Measurements from ENCODE around the gene BMP8B. TPM values are rescaled to one million over a fixed set of nuclear protein-coding genes. Genes with fewer than 3 reads are reported as not detected.
"Not testable (repeated sequence)": the region's sequence is repeated elsewhere in the genome, so short reads cannot be mapped to it uniquely, and the experiment has no call there.

Gene BMP8B
- total RNA-seq, 1 experiment from 2014 or later = not detected

DNA sequence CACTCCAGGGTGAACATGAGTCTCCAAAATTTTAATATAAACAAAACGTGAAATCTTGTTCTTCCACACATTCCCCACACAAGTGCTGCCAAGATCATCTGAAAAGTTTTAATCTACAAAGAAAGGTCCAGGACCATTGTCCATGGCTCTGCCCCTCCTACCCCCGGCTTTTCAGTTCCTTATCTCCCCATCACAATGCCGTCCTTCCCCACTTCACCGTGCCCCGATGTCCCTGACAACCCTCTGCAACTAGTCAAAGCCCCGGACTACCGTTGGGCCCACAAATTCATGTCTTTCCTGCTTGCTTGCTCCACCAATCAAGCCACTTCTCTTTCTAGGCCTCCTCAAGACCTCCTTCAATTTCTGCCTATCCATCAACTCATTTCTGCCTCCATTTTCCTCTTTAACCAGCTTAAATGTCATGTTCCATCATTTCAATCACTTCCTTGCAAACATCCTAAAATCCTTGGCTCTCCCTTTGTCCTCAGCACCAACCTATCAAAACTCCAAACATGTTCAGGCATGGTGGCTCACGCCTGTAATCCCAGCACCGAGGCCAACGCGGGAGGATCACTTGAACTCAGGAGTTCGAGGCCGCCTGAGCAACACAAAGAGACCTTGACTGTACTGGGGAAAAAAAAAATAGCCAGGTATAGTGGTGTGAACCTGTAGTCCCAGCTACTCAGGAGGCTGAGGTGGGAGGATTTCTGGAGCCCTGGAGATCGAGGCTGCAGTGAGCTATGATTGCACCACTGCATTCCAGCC is 14.0 kb upstream of the BMP8B start:
- no peak overlapping the region for H3K4me3 ChIP-seq (ENCODE audit: low read length)
- no peak overlapping the region for H3K4me2 ChIP-seq (ENCODE audit: low read depth, low read length, poor library complexity, severe bottlenecking)
- H3K4me1 ChIP-seq (ENCODE audit: low read length) = peaks cover 11% of the 10 kb centered on the region
- H3K9ac ChIP-seq (ENCODE audit: low read length) = no peak overlapping the region
- H3K27me3 ChIP-seq (ENCODE audit: low read length) = no peaks in the 10 kb centered on the region
- H3K79me2 ChIP-seq (ENCODE audit: low read length) = no peaks in the 10 kb centered on the region
- H3K9me2 ChIP-seq (replicated peaks; ENCODE audit: insufficient read depth, low read length) = no peaks in the 10 kb centered on the region
- DNase-seq = no peak
- H4K20me1 ChIP-seq (ENCODE audit: insufficient read depth, low read depth, low read length) = no peaks in the 10 kb centered on the region
- H3K27ac ChIP-seq (ENCODE audit: low read length) = no peak overlapping the region
- H3K36me3 ChIP-seq (ENCODE audit: insufficient read depth, low read length) = no peaks in the 10 kb centered on the region
- H2AFZ ChIP-seq (ENCODE audit: low read length) = no peak overlapping the region
- H3K9me3 ChIP-seq (ENCODE audit: low read length) = no peaks in the 10 kb centered on the region

DNA sequence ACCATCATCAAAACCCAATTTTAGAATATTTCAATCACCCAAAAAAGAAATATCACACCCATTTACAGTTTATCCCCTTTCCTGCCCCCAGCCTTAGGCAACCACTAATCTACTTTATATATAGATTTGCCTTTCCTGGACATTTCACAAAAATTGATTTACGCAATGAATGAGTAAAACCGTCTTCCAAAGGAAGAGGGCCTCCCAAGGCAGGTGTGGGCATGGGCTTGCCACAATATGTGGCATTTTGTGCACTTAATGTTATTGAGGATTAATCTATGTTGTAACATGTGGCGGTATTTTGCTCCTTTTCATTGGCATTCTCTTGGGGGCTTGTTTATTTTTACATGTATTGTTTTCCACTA is 11.8 kb upstream of the BMP8B start:
- H3K36me3 ChIP-seq (ENCODE audit: insufficient read depth, low read length) = no peaks in the 10 kb centered on the region
- no peak overlapping the region for H3K9ac ChIP-seq (ENCODE audit: low read length)
- no peaks in the 10 kb centered on the region for H3K27me3 ChIP-seq (ENCODE audit: low read length)
- H2AFZ ChIP-seq (ENCODE audit: low read length) = no peak overlapping the region
- H3K27ac ChIP-seq (ENCODE audit: low read length) = no peak overlapping the region
- no peak overlapping the region for H3K4me3 ChIP-seq (ENCODE audit: low read length)
- no peaks in the 10 kb centered on the region for H4K20me1 ChIP-seq (ENCODE audit: insufficient read depth, low read depth, low read length)
- no peaks in the 10 kb centered on the region for H3K9me2 ChIP-seq (replicated peaks; ENCODE audit: insufficient read depth, low read length)
- no peaks in the 10 kb centered on the region for H3K9me3 ChIP-seq (ENCODE audit: low read length)
- no peaks in the 10 kb centered on the region for H3K79me2 ChIP-seq (ENCODE audit: low read length)
- H3K4me2 ChIP-seq (ENCODE audit: low read depth, low read length, poor library complexity, severe bottlenecking) = no peak overlapping the region
- peaks cover 11% of the 10 kb centered on the region for H3K4me1 ChIP-seq (ENCODE audit: low read length)
- no peak for DNase-seq

DNA sequence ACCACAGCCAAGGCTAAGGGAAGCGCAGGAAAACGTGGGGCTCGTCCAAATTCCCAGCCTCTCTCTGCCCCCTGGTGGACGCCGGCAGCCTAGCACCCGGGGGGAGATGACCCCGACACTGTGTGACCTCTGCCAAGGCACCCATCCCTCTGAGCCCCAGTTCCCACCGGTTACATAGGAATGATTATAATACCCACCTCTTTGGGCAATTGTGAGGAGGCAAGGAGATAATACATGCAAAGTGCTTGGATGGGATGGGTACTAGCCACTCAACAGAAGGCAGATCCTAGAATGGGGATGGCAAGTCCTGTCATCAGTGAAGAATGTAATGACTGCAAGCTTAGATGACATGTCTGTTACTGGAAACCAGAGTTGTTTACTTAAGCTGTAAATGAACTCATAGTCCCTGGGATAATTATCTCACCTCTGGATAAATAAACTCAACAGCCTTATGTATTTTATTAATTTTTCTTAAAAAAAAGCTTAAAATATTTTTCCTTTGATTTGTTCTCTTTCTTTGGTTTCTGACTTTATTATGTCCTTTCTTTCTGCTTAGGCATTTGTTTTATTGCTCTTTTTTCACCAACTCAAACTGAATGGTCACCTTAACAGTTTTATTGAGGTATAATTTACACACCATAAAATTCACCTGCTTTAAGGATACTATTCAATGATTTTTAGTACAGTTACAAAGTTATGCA is 11.3 kb upstream of the BMP8B start:
- Histone ChIP-seq H2AFZ (ENCODE audit: low read length) (peak overlapping the region; percentile 98; the same call in 1 of the 2 replicates), H3K9ac (ENCODE audit: low read length) (peak overlapping the region; percentile 38; the same call in 1 of the 2 replicates), H3K4me3 (ENCODE audit: low read length) (peak overlapping the region; percentile 44; the same call in 1 of the 2 replicates), H3K4me1 (ENCODE audit: low read length) (peaks cover 11% of the 10 kb centered on the region), H3K9me3 (ENCODE audit: low read length) (no peaks in the 10 kb centered on the region), H3K27ac (ENCODE audit: low read length) (no peak overlapping the region), H4K20me1 (ENCODE audit: insufficient read depth, low read depth, low read length) (no peaks in the 10 kb centered on the region), H3K36me3 (ENCODE audit: insufficient read depth, low read length) (no peaks in the 10 kb centered on the region), H3K9me2 (replicated peaks; ENCODE audit: insufficient read depth, low read length) (no peaks in the 10 kb centered on the region), H3K27me3 (ENCODE audit: low read length) (no peaks in the 10 kb centered on the region), H3K4me2 (ENCODE audit: low read depth, low read length, poor library complexity, severe bottlenecking) (peak overlapping the region; percentile 62), H3K79me2 (ENCODE audit: low read length) (no peaks in the 10 kb centered on the region)
- peak; percentile 77 for DNase-seq

DNA sequence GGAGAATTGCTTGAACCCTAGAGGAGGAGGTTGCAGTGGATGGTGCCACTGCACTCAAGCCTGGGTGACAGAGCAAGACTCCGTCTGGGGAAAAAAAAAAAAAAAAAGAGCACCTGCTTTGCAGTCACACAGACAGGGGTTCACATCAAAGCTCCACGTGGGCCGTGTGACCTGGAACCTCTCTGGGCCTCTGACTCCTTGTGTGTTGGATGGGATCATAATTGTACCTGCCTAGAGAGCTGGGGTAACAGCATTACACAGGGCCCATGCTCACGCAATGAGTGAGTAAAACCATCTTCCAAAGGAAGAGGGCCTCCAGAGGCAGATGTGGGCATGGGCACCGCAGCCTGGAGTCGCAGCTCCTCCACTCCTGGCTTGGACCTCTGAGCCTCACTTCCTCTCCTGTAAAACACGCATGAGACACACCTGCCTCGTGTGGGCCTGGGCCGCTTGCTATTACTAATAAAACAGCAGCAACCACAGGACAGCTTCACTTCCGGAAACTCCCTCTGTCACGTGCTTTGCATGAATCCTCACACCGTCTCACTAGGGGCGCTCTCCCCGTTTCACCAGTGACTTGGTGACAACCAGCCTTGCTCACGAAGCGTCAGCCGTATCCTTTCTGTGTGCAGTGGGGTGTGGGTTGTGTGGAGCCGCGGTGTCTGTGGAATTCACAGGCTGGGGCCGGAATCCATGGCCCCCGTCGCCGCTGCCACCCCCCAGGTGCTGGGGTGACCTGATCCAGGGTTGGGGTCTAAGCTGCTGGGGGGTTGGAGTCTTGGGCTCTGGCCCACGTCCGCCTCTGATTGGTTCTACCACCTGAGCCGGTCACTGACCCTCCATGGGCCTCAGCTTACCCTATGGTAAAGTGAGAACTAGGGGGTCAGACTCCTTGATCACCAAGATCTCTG is 10.4 kb upstream of the BMP8B start:
- Histone ChIP-seq H2AFZ (ENCODE audit: low read length) (peak overlapping the region; percentile 98), H3K4me1 (ENCODE audit: low read length) (peaks cover 11% of the 10 kb centered on the region), H3K9ac (ENCODE audit: low read length) (peak overlapping the region; percentile 45; the same call in 1 of the 2 replicates), H3K4me2 (ENCODE audit: low read depth, low read length, poor library complexity, severe bottlenecking) (peak overlapping the region; percentile 62), H3K4me3 (ENCODE audit: low read length) (peak overlapping the region; percentile 44; the same call in 1 of the 2 replicates)
- H3K9me2 ChIP-seq (replicated peaks; ENCODE audit: insufficient read depth, low read length); H3K9me3 ChIP-seq (ENCODE audit: low read length); H3K79me2 ChIP-seq (ENCODE audit: low read length); H3K27me3 ChIP-seq (ENCODE audit: low read length); H3K27ac ChIP-seq (ENCODE audit: low read length); H4K20me1 ChIP-seq (ENCODE audit: insufficient read depth, low read depth, low read length); H3K36me3 ChIP-seq (ENCODE audit: insufficient read depth, low read length): not testable (repeated sequence)
- DNase-seq = peak; percentile 97

DNA sequence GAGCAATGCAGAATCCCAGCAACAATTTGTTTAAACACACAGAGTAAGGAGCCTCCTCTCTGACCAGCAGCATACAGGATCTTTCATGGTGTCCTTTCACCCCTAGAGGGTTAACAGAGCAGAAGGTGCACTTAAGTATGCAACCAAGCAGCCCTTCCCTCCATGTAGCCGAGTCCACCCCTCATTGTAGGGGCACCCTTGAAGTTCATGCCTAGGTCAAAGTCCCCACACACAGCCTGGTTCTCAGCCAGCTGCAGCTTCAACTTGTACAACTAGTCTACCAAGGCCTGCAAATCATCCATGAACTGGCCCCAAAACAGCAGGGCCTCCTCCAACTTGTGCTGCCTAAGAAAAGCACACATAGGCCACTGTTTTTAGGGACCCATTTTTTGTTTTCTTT is 7.0 kb upstream of the BMP8B start:
- no peaks in the 10 kb centered on the region for H3K9me2 ChIP-seq (replicated peaks; ENCODE audit: insufficient read depth, low read length)
- H2AFZ ChIP-seq (ENCODE audit: low read length) = no peak overlapping the region
- H3K27ac ChIP-seq (ENCODE audit: low read length) = no peak overlapping the region
- no peak overlapping the region for H3K9ac ChIP-seq (ENCODE audit: low read length)
- H3K27me3 ChIP-seq (ENCODE audit: low read length) = no peaks in the 10 kb centered on the region
- H3K4me1 ChIP-seq (ENCODE audit: low read length) = peaks cover 11% of the 10 kb centered on the region
- no peaks in the 10 kb centered on the region for H3K36me3 ChIP-seq (ENCODE audit: insufficient read depth, low read length)
- H3K79me2 ChIP-seq (ENCODE audit: low read length) = no peaks in the 10 kb centered on the region
- no peak overlapping the region for H3K4me3 ChIP-seq (ENCODE audit: low read length)
- H4K20me1 ChIP-seq (ENCODE audit: insufficient read depth, low read depth, low read length) = no peaks in the 10 kb centered on the region
- H3K4me2 ChIP-seq (ENCODE audit: low read depth, low read length, poor library complexity, severe bottlenecking) = no peak overlapping the region
- no peaks in the 10 kb centered on the region for H3K9me3 ChIP-seq (ENCODE audit: low read length)
- no peak for DNase-seq

DNA sequence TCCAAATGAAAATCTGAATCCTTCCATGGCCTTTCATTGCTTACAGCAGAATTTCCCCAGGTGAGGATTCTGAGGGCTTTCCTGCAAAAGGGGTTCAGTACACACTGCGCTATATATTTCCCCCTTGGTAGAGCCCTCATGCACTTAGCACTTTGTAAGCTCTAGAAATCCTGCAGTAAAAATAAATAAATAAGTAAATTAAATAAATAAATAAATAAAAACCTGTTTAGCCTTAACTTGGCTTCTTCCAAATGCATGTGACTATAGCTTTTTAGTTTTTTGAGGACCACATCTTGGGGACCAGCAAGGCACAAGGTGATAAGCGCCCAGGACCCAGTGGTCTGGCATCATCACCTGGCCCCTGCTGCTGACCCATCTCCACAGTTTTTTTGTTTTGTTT is 3.2 kb upstream of the BMP8B start:
- H3K79me2 ChIP-seq (ENCODE audit: low read length) = no peaks in the 10 kb centered on the region
- H3K4me3 ChIP-seq (ENCODE audit: low read length) = no peak overlapping the region
- H3K9me3 ChIP-seq (ENCODE audit: low read length) = no peaks in the 10 kb centered on the region
- no peaks in the 10 kb centered on the region for H3K36me3 ChIP-seq (ENCODE audit: insufficient read depth, low read length)
- no peaks in the 10 kb centered on the region for H3K4me1 ChIP-seq (ENCODE audit: low read length)
- no peaks in the 10 kb centered on the region for H3K27me3 ChIP-seq (ENCODE audit: low read length)
- H3K4me2 ChIP-seq (ENCODE audit: low read depth, low read length, poor library complexity, severe bottlenecking) = no peak overlapping the region
- no peak for DNase-seq
- H3K27ac ChIP-seq (ENCODE audit: low read length) = no peak overlapping the region
- H4K20me1 ChIP-seq (ENCODE audit: insufficient read depth, low read depth, low read length) = no peaks in the 10 kb centered on the region
- no peak overlapping the region for H2AFZ ChIP-seq (ENCODE audit: low read length)
- H3K9me2 ChIP-seq (replicated peaks; ENCODE audit: insufficient read depth, low read length) = no peaks in the 10 kb centered on the region
- H3K9ac ChIP-seq (ENCODE audit: low read length) = no peak overlapping the region

DNA sequence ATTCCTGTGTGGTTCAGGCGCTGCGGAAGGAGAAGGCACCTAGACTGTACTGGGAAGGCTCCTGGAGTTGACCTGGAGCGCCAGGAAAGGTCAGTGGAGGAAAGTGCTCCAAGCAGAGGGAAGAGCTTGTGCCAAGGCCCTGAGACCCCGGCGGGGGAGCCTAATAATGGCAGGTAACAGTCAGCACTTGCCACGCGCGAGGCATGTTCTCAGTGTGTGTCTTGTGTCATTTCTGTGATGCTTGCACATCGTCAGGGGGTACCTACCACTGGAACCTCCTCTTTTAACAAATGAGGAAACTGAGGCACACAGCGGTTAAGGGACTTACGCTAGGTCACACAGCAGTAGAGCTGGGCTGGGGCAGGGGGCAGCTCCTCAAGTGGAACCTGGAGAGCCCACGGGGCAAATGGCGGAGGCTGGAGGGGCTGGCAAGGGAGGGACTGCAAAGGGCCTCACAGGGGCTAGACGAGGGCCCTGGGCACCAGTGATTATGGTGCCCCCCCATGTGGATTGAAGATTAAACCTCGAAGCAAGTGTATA is 976 bp upstream of the BMP8B start:
- Histone ChIP-seq H3K27me3 (ENCODE audit: low read length) (no peaks in the 10 kb centered on the region), H3K36me3 (ENCODE audit: insufficient read depth, low read length) (no peaks in the 10 kb centered on the region), H2AFZ (ENCODE audit: low read length) (no peak overlapping the region), H3K9me2 (replicated peaks; ENCODE audit: insufficient read depth, low read length) (no peaks in the 10 kb centered on the region), H3K4me2 (ENCODE audit: low read depth, low read length, poor library complexity, severe bottlenecking) (no peak overlapping the region), H3K4me3 (ENCODE audit: low read length) (no peak overlapping the region), H3K79me2 (ENCODE audit: low read length) (no peaks in the 10 kb centered on the region), H3K9ac (ENCODE audit: low read length) (no peak overlapping the region), H3K27ac (ENCODE audit: low read length) (no peak overlapping the region), H3K4me1 (ENCODE audit: low read length) (no peaks in the 10 kb centered on the region), H3K9me3 (ENCODE audit: low read length) (no peaks in the 10 kb centered on the region), H4K20me1 (ENCODE audit: insufficient read depth, low read depth, low read length) (no peaks in the 10 kb centered on the region)
- no peak for DNase-seq

DNA sequence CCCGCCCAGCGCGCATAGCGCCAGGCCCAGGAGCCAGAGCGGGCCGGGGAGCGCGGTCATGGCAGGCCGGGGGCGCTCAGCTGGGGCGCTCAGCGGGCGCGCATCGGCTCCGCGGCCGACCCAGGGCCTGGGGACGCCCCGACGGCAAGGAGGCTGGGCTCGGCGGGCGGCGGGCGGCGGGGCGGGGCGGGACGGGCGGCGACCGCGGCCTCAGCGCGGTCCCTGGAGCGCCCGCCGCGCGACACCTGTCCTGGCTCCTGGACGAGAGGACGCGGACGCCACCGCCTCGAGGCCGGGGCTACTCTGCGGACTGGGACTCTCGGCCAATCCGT is 273 bp downstream of the BMP8B start:
- Histone ChIP-seq H3K4me2 (ENCODE audit: low read depth, low read length, poor library complexity, severe bottlenecking) (no peak overlapping the region), H3K9ac (ENCODE audit: low read length) (no peak overlapping the region), H3K9me2 (replicated peaks; ENCODE audit: insufficient read depth, low read length) (no peaks in the 10 kb centered on the region), H3K36me3 (ENCODE audit: insufficient read depth, low read length) (no peaks in the 10 kb centered on the region), H2AFZ (ENCODE audit: low read length) (no peak overlapping the region), H3K27ac (ENCODE audit: low read length) (no peak overlapping the region), H3K9me3 (ENCODE audit: low read length) (no peaks in the 10 kb centered on the region), H3K79me2 (ENCODE audit: low read length) (no peaks in the 10 kb centered on the region), H4K20me1 (ENCODE audit: insufficient read depth, low read depth, low read length) (no peaks in the 10 kb centered on the region), H3K4me1 (ENCODE audit: low read length) (no peaks in the 10 kb centered on the region), H3K4me3 (ENCODE audit: low read length) (no peak overlapping the region), H3K27me3 (ENCODE audit: low read length) (no peaks in the 10 kb centered on the region)
- DNase-seq = no peak
